Epithelial cell of prostate (primary cell): ENCODE data around the gene DHX15.

Experiments used
- DNase-seq: peaks from one replicate; pipeline ENCODE4 v3.0.0-alpha.2; 2011; ENCODE audit warnings: low read depth, low spot score
- H3K27ac ChIP-seq: fragments of 450-650 bp; 2 replicates; pipeline ENCODE4 v1.5.1; 2017; ENCODE audit warnings: mild to moderate bottlenecking

DHX15 gene

DNA sequence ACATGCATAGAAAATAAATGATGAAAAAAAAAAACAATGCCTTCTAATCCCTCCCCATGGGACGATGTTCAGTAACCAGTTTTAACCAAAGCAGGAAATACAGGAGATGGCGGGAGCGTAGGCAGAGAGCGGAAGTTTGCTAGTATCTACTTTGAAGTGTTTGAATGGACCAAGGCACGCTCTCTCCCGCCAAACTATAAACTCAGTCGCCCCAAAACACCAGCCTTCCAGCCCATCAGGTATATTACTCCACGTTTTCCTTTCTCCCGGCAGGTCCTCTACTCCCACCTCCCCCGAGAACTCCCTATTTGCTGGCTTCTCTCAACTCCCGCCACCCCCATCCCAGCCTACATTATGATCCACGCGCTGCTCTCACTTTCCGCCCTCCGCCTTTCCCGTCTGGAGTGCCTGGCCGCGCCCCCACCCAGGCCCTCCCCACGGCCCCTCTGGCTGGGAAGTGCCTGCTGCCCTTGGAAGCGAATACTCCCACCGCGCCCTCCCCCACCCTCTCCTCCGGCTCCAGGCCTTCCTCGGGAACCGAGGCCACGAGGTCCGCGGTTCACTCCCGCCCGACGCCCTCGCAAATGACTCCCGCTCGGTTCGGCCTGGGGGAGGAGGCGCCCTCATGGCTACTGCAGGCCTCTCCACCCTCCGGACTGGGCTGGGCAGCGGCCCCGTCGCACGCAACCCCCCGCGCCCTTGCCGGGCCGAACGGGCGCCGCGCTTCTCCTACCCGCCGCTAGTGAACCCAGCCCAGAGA lies 723 bp downstream of the DHX15 start:
- peak overlapping the region; percentile 92 for H3K27ac ChIP-seq
- DNase-seq = no peak

DNA sequence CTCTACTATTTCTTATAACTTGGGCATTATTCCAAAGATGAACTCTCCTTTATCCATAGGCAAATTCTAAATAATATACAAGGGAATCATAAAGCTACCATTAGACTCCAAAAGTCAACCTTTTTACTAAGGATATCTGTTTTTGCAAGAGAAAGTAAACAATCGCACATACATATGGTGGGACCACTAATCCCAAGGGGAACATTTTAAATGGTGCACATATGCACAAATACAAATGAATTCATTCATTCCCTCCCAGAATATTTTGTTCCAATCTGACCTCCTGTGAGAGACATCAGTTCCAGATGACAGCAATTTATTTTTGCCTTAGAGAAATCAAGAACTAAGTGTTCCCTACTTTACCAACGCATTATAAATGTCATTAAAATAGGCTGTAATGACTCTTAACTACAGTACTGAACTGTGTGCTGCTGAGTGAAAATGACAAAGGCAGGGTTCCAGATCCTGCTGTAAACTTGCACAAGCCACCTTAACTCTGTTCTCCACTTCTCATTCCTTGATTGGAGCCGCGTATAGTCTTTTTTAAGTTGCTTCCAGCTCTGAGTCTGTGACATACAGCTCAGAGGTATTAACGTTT lies 2.0 kb downstream of the DHX15 start:
- DNase-seq = no peak
- peak overlapping the region; percentile 92 for H3K27ac ChIP-seq

DNA sequence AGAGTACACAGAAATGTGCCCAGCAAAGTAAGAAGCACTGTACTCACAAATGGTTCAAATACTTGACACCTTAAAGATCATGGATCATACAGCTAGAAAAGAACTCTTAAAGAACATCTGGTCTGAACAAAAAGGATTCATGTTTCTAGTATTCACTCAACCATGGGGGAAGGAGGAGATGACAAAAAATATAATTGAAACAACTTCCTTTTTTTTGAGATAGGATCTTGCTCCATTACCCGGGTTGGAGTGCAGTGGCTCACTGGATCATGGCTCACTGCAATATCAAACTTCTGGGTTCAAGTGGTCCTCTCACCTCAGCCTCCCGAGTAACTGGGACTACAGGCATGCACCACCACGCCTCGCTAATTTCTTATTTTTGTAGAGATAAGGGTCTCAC lies 6.0 kb downstream of the DHX15 start:
- H3K27ac ChIP-seq = peak overlapping the region; percentile 10

DNA sequence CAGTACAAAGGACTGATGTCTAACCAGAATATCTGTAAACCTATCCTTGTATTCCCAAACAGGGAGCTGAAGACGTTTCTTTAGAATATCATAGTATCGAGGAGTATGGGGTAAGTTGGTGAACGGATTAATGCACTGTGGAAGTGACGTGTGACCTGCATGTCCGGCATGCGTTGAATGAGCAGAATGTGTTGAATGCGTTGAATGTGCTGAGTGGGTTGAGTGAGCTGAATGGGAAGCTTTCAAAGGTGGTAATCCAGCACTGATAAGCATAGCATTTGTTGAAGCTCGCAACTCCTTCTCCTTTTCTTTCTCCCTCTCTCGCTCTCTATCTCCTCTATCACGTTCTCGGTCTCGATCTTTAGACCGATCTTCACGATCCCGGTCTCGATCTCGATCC lies 8.1 kb downstream of the DHX15 start:
- H3K27ac ChIP-seq = no peak overlapping the region
- DNase-seq = no peak

More for the DNA sequence above, 6.0 kb downstream of the DHX15 start:
- no peak for DNase-seq

DNA sequence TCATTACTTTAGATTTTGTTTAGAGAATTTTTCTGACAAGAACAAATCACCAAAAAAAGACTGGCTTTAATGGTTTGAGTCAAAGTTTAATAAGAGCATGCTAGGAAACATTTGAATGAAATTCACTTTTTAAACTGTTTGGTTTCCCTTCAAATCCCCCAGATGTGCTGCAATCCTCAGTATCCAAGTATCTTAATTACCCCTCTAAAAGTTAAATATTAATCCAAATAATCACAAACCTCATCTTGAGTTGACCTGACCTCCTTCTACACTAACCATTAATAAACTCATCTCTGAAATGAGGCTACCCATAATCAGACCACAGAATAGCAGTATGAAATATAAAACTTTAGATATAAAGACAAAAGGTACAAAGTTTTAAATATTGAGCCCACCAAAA lies 10.1 kb downstream of the DHX15 start:
- DNase-seq = no peak
- no peak overlapping the region for H3K27ac ChIP-seq

DNA sequence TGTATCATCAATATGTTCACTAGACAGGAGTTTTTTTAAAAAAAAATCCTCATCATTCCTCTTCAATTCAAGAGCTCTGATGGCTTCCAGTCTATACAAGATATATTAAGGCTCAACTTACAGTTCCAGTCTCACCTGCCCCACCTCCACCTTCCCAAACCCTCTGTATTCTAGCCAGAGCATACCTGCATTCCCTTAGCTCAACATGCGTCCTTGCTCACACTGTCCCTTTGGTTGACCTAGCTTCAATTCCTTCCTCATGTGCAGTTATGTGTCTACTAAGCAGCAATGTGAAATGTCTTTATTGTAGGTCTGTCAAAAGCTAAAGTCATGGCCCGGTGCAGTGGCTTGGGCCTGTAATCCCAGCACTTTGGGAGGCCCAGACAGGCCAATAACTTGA lies 10.8 kb downstream of the DHX15 start:
- no peak overlapping the region for H3K27ac ChIP-seq
- DNase-seq = no peak

DNA sequence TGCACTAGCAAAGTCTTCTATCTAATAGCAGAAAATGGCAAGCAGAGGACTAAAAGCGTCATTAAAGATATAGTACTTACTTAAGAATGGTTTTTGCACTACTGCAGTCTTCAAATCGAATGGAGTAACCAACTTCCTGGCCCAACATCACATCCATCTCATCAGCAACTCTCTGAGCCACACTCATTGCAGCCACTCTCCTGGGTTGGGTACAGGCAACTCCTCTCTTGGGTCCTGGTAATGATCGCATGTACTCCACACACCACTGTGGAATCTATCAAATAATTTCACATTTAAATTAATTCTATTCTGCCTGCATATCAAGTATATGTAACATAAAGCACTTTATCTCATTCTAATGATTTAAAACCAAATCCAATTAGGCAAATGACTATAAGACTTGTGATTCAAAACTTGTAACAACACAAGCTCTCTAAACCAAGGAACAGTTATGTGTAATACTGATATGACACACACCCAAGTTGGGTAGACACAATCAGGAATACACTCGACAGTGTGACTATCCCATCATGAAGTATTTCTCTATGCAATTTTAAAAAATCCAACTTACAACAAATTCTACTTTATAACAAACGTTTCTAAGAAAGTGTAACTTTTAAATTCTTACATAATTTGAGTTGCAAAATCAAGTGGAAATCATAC lies 13.6 kb downstream of the DHX15 start:
- no peak for DNase-seq
- H3K27ac ChIP-seq = no peak overlapping the region

DNA sequence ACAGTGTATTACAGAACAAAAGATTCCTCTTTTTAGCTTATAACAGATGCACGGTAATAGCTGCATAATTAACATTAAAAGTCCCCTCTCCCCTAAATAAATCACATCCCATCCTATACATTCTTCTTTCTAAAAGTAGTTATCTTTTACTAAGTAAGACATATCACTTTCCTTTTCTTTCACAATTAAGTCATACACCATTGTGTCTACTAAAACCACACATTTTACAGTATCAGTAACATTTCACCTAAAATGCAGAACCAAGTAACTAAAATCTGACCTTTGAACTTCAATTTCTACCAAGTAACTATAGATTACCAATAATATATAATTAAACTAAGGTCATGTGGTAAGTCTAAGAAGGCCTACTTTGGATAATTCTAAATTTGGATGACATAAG lies 14.2 kb downstream of the DHX15 start:
- DNase-seq = no peak
- H3K27ac ChIP-seq = no peak overlapping the region

DNA sequence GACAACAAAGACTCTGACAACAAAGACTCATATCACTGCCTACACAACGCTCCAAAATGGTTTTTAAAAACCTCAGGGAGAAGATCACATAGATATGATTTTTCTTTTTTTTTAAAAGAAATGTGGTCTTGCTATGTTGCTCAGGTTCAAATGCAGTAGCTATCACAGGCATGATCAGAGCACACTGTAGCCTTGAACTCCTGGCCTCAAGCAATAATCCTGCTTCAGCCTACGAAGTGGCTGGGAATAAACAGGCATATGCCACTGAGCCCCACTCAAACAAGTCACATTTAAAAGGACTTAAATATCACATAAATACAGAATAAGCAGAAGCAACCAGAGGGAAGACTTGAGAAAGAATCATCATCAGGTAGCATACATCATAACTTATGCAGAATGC lies 14.7 kb downstream of the DHX15 start:
- DNase-seq = no peak
- H3K27ac ChIP-seq = no peak overlapping the region

DNA sequence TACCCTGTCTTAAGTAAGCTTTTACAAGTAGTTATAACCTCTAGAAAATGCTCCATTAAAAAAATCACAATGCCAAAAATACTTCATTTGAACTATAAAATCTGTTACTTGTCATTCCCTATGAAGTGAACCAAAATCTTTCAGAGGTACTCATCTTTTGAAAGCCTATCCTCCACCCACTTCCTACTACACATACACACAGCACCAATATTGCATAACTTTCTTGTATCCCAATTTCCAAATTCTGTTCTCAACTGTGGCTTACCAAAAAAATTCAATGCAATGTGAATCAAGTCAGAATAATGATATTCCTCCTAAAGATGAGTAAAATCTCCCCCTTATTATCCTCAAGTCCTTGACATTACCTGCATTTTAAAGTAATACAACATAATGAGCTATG lies 15.9 kb downstream of the DHX15 start:
- no peak for DNase-seq
- H3K27ac ChIP-seq = no peak overlapping the region

DNA sequence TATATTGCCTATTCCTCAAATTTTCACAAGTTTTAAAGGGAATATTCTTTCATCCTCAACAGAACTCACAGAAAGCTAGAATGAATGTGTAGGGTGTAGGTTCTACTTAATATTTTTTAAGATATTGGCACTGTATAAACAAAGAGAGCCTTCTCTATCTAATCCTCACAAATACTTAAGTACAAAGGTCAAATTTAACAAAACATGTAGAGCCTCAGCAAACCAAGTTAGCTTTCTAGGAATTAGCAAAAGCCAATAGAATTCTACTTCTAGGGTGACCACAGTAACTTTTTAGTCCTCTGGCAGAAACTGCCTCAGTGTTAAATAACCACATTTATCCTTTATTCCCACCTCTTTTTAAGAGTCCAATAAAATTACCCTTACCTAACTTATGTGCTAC lies 19.3 kb downstream of the DHX15 start:
- H3K27ac ChIP-seq = peak overlapping the region; percentile 9
- DNase-seq = no peak

DNA sequence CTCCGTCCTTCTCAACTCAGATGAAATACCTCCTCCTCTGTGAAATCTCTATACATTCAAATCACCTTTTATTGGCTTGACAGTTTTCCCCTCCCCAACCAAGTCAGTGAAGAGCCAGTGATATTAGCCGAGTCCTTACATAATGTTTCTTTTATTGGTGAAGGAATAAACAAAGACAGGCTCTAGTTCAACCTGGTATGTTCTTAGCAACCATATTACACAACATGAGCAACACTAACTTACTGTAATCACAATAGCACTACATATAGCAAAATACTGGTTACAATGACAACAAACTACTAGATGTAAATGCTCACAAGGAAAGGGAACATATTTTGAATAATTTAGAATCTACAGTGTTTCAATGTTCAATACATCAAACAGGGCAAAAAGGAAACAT lies 19.9 kb downstream of the DHX15 start:
- H3K27ac ChIP-seq = peak overlapping the region; percentile 9

DNA sequence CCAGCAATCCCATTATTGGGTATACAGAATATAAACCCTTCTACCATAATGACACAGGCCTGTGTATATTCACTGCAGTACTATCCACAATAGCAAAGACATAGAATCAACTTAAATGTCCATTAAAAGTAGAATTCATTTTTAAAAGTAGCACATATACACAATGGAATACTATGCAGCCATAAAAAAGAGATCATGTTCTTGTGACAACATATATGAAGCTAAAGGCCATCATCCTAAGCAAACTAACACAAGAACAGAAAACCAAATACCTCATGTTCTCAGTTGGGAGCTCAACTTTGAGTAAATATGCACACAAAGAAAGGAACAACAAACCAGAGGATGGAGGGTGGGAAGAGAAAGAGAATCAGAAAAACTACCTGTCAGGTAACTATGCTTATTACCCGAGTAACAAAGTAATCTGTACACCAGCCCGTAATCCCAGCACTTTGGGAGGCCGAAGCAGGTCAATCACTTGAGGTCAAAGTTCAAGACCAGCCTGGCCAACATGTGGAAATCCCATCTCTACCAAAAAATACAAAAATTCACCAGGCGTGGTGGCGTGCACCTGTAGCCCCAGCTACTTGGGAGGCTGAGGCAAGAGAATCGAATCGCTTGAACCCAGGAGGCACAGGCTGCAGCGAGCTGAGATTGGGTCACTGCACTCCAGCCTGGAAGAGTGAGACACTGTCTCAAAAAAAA lies 22.8 kb downstream of the DHX15 start:
- DNase-seq = no peak
- no peak overlapping the region for H3K27ac ChIP-seq

More for the DNA sequence above, 19.9 kb downstream of the DHX15 start:
- DNase-seq = no peak

DNA sequence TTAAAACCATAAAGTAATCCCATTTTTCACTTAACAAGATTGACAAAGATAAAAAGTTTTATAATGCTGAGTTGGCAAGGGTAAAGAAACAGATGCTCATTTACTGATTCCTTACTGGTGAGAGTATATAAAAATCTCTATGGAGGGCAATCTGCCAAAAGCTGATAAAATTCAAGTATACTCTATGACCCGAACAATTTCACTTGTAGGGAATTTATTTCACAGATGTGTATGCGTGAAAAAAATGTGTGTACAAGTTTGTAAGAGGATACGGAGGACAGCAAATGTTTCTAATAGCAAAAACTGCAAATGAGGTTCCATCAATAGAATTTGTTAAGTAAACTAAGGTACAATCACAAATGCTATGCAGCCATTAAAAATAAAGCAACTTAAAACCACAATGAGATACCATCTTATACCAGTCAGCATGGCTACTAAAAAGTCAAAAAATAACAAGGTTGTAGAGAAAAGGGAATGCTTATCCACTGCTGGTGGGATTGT lies 23.4 kb downstream of the DHX15 start:
- H3K27ac ChIP-seq = peak overlapping the region; percentile 91
- DNase-seq = no peak

DNA sequence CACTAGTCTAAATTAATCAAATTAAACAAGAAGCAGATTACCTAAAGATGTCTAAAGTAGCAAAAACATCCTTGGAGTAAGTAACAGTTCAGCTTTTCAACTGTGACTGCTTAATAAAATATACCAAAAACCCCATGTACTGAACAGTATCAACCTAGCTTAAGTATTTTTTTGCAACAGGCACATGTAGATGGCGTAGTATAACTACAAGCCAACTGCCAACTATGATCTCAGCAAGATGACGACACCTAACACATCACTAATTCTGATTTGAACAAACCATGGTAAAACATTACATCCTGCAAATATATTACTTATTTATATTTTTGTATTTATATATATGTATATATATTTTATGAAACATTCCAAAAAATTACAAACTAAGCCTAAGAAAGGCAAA lies 24.5 kb downstream of the DHX15 start:
- no peak for DNase-seq
- H3K27ac ChIP-seq = peak overlapping the region; percentile 91

DNA sequence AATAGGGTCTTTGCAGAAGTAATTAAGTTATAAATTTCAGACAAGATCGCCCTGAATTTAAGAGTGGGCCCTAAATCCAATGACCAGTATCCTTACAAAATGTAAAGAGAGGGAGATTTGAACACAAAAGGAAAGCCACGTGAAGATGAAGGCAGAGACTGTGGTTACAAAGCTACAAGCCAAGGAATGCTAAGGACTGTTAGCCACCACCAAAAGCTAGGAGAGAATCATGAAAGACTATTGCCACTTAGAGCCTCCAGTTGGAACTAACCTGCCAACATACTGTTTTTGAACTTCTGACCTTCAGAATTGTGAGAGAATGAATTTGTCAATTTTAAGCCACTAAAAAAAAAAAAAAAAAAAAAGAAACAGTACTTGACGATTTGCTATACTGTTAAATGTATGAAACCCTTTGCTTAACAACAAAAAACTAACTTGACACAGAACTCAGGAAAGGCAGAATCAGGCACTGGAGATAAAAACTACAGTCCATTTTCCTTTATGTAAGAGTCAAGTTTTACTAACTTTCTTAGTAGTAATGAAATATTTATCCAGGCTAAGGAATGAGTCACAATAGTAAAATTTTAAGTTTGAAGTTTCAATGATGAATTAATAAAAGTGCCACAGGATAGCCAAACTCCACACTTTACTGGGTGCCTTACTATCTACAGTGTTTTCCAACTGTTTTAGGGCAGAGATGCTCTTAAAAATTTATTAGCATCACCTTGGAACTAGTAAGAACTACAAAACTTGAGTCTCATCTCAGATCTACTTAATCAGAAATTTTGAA lies 25.1 kb downstream of the DHX15 start:
- H3K27ac ChIP-seq = peak overlapping the region; percentile 91
- no peak for DNase-seq

DNA sequence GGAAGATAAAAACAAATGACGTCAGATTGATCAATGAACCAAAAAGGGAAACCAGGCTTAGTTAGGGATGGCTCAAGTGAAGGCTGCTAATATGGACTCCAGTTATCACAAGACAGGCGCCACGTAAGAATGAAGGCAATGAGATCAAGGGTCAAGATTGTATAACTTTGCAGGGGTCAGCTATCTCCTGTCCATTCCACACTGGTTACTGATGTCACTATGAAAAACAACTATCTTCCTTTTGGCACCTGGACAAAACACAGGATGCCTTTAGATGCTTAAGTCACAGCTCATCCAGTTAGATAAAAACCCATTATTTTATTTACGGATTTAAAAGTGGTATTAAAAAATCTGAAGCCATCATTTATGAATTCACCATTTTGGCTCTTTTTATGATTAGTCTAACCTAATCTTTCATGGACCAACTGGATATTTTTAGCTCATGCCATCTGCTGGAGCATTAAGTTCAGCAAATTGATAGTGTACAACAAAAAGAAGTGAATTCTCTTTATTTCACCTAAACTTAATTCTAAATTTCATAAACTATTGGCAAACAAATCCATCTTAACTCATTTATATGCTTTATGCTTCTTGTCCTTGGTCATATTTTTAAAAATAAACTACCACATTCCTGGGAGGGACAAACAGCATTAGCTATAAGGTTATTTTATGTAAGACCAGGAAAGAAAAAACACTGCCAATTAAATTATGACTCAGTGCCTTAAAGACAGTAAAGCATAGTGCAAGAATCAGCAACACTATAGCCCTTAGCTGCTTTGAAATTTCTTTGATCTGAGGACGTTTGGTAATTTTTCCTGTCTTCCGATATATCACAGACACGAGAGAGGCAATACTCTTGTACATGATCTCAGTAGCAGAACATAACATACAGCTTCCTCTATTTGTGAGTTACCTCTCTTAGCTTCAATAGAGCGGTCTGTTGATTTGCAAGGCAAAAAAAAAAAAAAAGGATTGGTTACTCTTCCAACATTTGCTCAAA lies 27.0 kb downstream of the DHX15 start:
- no peak for DNase-seq
- H3K27ac ChIP-seq = peak overlapping the region; percentile 91

DNA sequence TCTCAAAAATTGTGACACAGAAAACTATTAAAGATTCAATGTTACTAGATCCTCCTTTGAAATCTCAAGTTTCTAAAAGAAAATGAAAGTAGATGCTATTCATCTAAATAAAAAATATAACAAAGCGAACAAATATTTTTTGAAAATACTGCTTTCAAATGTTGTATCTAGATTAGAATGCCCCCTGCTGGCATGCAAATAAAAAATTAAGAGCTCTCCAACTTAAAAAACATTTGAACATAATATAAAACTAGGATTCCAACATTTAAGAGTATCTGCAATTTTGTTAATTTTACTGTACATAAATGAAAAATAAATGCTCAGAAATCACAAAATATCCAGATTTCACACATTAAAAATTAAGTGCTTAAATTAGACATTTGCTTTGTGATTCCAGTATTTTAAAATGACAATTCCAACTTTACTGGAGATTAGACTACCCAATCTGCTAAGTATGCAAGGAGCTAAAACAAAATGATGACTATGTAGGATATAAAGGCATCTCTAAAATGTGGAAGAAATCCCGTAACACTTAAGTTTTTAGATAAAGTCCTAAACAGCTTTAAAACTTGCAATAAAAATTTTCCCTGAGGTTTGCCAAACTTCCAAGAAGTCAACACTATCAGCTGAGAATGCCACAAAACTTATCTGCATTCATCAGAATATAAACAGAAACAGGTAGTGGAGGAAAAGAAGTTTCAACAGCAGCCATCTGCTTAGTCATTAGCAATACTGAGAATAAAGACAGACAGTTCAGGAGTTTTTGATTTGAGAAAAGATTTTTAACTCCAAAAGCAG lies 32.7 kb downstream of the DHX15 start:
- peak overlapping the region; percentile 29 for H3K27ac ChIP-seq
- no peak for DNase-seq
